Endometrial microvascular endothelial cells (primary cell): ENCODE results near the gene MAOB. TPM values are rescaled to one million over a fixed set of nuclear protein-coding genes. Genes with fewer than 3 reads are reported as not detected.

Experiments used
- in situ Hi-C: cut with HindIII; loops from 2 replicates; pipeline ENCODE4 v1.10.0; 2017; ENCODE audit warnings: low sequenced_read_pairs, low pct_unique_long_range_greater_than_20kb; ENCODE audit errors: inconsistent ontology term
- total RNA-seq: library from RNA; depleted of rRNA; stranded (reverse); fragments of >200 nt; gene quantifications from one replicate; pipeline ENCODE4 v1.2.3, GENCODE V29; 2015; ENCODE audit errors: inconsistent ontology term

Gene MAOB
- total RNA-seq, 1 donor from 2014 or later, result not detected

GRCh38 chrX:43808231-43808630, 74.0 kb downstream of the MAOB start:
- in situ Hi-C loops, result no loop called here

DNA sequence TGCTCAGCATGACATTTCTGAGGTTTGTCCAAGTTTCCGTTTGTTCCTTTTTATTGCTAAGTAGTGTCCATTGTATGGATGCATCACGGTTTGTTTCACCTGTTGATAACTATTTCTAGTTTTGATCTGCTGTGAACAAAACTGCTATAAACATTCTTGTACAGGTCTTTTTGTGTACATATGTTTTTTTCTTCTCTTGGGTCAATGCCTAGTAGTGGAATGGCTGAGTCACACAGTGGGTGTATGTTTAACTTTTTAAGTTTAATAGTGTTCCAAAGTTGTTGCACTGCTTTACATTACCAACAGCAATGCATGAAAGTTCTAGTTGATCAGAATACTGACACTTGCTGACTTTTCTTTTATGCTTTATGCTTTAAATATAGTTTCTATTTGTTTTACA, 76.7 kb downstream of the MAOB start:
- in situ Hi-C loops, result no loop called here

DNA sequence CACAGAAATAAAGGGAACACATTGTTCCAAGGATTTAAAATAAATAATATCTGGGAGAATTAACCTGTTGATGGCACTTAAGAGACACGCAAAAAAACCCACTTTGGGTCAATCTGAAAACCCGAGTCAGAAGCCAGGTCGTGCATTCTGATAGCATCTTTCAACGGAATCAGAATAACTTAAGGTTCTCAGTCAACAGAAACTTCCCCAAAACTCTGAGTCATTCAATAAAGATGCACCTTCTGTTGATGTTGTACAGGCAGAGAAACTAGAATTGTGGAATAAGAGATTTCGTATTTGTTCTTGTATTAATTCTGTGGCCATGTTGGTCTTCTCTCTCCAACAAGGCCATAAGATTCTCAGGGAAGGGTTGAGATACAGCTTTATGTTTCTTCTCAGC, 78.2 kb downstream of the MAOB start:
- in situ Hi-C loops, result no loop called here

DNA sequence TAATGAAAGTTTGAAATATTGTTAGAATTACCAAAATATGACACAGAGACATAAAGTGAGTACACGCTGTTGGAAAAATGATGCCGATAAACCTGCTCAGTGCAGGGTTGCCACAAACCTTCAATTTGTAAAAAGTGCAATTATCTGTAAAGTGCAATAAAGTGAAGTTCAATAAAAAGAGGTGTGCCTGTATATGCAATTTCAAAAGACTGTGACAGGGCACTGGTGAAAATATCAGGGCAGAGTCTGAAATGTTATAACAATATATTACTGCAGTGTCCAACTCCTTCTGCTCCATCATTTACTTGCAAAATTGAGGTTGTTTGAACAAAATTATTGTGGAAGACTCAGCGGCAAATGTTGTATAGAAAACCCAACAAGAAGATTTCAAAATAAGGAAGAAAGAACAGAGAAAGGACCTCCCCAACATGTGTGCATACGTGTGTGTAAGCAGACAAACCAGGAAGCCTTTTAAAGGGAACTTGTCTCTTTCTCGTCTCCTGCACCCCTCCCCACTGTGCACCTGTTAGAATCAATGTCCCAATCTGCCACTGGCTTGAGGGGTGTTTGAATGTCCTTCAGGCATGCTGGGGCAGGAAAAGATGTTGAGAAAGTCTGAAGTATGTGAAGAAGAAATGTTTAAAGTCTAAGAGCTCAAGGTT, 96.2 kb downstream of the MAOB start:
- in situ Hi-C loops, result no loop called here

- in situ Hi-C loops, result no loop called here
These were observed 124.2 kb downstream of the MAOB start for GRCh38 chrX:43758044-43758443.

DNA sequence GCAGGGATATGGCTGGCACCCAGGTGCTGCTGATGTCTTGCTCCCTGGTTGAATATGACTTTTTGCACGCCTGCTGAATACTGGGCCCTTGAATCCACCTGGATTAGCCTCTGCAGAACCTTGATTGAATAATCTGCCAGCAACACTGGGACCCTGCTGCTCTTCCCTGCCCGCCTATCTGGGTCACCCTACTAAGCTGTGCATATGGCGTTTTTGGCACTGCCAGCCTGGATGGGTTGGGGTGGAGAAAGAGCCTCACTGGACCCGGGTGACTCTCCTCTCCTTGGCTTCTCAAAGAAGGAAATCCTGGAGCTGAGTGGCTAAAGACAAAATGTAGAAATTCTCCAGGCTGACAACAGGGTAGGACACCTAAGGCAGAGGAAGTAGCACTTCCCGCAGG, 126.2 kb downstream of the MAOB start:
- in situ Hi-C loops, result no loop called here

DNA sequence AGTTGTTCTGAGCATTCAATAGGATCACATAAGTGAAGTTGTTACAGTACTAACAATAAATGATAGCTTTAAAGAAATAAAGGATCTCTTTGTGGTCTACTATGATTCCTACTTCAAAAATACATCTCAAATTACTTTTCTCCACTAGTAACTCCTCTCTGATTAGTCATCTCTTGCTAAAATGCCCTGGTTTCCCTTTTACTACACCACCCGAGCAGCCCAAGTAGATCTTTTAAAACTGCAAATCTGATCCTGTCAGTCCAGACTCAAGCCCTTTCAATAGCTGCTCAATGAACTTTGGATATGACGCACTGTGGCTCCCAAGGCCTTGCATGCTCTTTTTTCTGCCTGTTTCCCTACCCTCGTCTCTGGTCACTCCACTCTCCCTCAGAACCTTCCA, 128.6 kb downstream of the MAOB start:
- in situ Hi-C loops, result no loop called here

DNA sequence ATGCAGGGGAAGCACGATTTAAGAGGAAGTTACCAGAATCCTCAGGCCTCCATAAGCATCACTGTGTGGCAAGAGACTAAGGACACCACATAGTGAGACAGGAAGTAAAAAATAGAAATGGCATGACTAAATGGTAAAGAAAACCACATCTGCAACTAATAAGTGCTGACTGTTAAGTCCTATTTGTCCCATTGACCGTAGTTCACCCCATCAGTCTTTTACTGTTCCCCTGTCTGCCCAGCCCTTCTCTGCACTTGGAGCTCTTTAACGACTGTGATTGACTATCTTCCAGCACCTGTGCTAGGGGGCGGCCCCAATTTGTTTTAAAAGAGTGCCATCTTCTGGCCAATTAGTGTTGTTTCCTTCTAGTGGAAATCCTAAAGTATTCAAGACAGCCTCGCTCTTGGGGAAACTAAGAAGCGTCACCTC, 132.0 kb downstream of the MAOB start:
- in situ Hi-C loops, result no loop called here

GRCh38 chrX:43747476-43747875, 134.8 kb downstream of the MAOB start:
- in situ Hi-C loops, result no loop called here

DNA sequence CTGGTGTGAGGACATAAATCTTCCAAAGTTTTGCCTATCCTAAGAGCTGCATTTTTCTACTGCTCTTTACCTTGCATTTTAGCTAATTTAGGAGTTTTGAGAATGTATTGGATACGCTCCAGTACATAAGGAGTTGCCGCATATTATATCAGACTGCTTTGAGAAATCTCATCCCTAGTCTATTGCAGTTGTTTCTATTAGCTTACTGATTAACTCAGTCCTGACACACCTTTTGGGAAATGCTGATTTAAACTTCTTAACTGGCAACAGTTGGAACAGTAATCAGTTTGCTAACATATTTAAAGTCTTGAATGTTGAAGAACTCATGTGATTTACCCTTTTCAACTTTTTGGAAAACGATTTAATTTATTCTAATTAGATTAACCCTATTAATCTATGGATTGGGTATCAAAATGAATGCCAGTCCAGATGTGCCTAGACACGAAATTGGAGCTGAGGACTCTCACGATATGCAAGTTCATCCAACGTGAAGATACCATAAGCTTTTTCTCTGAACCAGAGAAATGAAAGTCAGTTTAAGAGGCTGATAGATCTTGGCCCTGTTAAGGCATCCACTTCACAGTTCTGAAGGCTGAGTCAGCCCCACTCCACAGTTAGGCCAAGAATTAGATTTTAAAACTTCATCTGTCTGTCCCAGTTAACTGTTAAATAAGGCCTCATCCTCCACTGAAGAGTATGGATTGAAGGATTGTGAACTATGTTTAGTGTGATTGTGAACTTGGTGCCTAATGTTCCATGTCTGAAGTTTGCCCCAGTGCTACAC, 136.1 kb downstream of the MAOB start:
- in situ Hi-C loops, result no loop called here

GRCh38 chrX:43744284-43744683, 138.0 kb downstream of the MAOB start:
- in situ Hi-C loops, result no loop called here

DNA sequence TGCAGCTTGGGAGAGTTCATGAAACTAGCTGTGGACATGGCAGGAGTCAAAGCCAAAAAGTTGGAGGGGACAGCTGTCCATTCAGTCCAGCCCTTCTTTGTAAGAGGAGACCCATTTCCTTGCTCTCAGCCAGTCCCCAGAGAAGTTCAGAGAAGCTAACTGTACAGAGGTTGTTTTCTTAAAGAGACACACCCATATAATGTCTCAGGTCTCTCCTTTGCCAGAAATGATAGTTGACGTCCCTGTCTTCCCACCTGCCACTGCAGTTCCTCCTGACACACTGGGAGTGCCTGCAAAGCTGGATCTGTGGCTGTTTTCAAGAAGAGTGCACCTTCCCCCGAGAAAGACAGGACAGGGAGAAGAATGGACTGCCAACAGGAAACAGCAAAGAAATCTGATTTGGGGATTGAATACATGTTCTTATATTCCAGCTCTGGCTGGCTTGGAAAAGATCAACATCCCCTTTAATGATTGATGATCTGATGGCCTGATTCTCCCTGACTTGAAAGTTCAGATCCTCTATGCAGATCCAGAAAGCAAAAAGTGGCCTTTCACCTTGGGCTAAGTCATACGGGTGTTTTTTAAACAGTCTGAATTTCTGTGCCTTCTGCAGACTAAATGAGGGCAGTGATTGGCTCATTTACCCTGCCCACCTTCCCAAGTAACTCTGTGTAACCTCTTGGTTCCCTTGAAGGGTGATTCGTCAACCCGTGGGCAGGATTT, 139.0 kb downstream of the MAOB start:
- in situ Hi-C loops, result no loop called here

GRCh38 chrX:43741843-43742573, 140.2 kb downstream of the MAOB start:
- in situ Hi-C loops, result no loop called here

DNA sequence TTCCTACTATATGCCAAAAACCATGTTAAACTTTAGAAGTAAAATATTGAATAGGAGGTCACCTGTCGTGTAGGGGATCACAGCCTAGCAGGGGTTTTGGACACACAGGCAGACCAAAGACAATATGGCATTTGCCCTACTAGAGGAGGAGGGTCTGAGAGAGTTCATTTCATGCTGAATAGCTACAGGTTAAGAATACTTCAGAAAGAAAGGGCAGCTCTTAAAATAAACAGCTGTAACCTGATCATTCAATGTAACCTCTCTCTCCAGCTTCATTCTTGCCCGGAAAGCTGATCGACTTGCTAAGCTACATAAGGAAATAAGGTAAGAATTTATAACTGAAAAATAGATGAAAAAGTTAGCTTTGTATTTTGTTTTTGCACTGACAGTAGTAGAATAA, 146.3 kb downstream of the MAOB start:
- in situ Hi-C loops, result loop anchor here (10.0 kb wide), 1 partner anchor 141 kb away; no protein-coding TSS in a partner anchor

- in situ Hi-C loops, result loop anchor here (10.0 kb wide), 1 partner anchor 141 kb away; no protein-coding TSS in a partner anchor
These were observed 146.7 kb downstream of the MAOB start for GRCh38 chrX:43735534-43735933.

DNA sequence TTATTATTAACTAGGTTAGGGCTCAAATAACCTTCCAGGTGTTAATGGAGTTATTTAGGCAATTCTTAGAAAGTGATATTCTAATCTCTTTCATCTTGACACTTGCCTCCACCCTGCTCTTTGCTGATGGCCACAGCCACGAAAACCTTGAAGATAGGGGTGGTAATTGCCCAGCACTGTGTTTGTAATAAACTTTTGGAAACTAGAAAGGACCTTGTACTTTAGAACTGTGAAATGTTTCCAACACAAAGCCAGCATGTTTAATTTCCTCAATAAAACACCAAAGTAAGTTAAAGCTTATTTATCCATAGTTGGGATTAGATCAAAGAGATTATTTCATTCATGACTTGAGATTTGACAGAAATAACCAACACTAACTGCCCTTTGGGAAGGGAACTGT, 147.8 kb downstream of the MAOB start:
- in situ Hi-C loops, result loop anchor here (10.0 kb wide), 1 partner anchor 140 kb away; no protein-coding TSS in a partner anchor

DNA sequence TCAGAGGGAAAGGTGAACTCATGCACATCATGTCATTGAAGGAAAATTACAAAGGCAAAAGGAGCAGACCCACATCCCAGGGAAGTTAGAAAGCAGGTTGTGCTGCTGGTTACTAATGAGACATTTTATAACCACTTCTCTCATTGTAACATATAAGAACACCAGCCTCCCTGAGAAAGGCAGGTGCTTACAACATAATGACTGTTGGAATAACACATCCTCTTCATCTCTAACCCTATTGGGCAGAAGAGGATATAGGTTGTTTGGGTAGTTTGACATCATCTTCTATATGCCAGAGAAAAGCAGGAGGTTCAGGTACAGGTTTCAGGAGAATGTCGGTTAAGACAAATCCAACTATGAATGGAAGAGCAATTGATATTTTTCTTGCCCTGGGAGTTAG, 148.6 kb downstream of the MAOB start:
- in situ Hi-C loops, result loop anchor here (10.0 kb wide), 1 partner anchor 139 kb away; no protein-coding TSS in a partner anchor

GRCh38 chrX:43731086-43731485, 151.2 kb downstream of the MAOB start:
- in situ Hi-C loops, result loop anchor here (10.0 kb wide), 1 partner anchor 136 kb away; no protein-coding TSS in a partner anchor

DNA sequence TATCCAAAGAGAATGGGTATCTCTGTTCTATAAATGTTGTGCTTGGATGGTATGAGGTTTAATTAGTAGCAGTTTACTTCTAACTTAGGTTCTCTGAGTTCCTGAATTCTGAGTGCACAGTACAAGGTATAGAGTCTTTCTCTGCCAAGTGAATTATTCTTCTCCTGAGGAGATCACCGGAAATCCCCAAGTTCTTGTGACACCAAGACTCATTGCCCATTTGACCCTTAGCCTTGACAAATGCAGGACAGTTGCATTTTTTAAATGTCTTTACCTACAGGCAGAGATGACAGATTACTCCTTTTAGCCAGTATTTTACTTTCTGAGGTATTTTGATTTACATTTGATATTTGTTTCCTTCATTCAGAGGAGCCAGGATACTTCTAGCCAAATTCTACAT, 153.3 kb downstream of the MAOB start:
- in situ Hi-C loops, result no loop called here
